GM21423 (cell line): Measurements from ENCODE around the gene PPEF2.
"Not testable (repeated sequence)": the region's sequence is repeated elsewhere in the genome, so short reads cannot be mapped to it uniquely, and the experiment has no call there.

ENCODE experiments used
- ATAC-seq: cut with Tn5 transposase; IDR thresholded peaks from one replicate; pipeline ENCODE4 v1.9.1; 2021; ENCODE audit warnings: mild to moderate bottlenecking, moderate library complexity; ENCODE audit not compliant: unreplicated experiment

Gene PPEF2, protein sequence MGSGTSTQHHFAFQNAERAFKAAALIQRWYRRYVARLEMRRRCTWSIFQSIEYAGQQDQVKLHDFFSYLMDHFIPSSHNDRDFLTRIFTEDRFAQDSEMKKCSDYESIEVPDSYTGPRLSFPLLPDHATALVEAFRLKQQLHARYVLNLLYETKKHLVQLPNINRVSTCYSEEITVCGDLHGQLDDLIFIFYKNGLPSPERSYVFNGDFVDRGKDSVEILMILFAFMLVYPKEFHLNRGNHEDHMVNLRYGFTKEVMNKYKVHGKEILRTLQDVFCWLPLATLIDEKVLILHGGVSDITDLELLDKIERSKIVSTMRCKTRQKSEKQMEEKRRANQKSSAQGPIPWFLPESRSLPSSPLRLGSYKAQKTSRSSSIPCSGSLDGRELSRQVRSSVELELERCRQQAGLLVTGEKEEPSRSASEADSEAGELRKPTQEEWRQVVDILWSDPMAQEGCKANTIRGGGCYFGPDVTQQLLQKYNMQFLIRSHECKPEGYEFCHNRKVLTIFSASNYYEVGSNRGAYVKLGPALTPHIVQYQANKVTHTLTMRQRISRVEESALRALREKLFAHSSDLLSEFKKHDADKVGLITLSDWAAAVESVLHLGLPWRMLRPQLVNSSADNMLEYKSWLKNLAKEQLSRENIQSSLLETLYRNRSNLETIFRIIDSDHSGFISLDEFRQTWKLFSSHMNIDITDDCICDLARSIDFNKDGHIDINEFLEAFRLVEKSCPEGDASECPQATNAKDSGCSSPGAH

GRCh38 chr4:75902352-75902751 is at the start of gene PPEF2:
Gene PPEF2, minus strand, starts transcription at chr4:75902452. Its CDS starts 6,127 bp downstream, at chr4:75896325.
- no peak for ATAC-seq

DNA sequence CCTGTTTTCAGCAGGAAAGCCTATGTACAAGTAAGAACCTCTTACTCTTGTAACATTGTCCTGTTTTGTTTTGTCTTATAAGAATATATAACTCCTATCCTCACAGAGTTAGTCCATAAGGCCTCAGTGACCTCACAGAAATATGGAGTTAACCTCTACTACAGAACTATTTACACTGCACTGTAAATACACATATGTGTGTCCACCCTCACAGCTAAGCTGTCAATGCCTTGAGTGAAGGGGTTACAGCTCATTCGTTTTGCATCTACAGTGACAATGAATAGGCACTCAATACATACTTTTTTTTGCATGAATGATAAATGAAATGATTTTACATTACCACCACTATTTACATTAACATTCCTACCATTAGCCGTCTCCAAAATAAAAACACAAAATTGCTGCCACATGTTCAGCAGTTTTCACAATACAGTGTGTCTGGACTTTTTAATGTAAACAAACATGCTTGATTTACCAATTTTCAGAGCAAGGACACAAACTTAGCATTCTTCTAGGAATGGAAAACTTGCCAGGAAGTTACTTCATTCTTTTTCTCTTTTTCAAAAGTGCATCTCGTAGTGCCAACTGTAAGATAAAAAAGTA is 48.1 kb upstream of the PPEF2 start:
- ATAC-seq: no peak

- no peak for ATAC-seq
These were observed 46.7 kb upstream of the PPEF2 start for GRCh38 chr4:75948822-75949444.

DNA sequence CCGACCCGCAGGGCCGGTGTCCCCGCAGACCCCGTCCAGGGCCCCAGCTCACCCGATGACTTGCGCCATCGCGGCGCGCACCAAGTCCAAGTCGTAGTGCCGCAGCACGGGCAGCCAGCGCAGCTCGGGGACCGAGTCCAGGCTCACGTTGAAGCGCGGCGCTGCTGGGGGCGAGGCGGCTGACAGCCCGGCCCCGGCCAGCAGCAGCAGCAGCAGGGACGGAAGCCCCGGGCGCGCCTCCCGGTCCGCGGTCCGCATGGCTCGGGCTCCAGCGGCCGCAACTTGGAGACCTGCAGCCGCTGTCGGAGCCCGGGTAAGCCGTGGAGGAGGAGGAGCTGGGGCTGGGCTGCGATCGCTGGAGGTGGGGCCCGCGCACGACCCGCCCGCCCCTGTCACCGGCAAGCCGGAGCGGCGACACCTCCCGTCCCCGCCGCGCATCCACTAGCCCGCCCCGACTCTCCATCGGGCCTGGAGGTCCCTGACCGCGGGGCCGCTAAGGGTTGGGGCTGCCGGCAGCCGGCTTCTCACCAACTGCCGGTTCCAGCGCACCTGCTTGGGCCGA is 38.5 kb upstream of the PPEF2 start, which contains the start of gene NAAA:
Gene NAAA, minus strand, starts transcription at position 322 of the 562 bp plus-strand sequence. Its CDS starts 64 bp downstream, at position 258.
- ATAC-seq: peak; percentile 68

DNA sequence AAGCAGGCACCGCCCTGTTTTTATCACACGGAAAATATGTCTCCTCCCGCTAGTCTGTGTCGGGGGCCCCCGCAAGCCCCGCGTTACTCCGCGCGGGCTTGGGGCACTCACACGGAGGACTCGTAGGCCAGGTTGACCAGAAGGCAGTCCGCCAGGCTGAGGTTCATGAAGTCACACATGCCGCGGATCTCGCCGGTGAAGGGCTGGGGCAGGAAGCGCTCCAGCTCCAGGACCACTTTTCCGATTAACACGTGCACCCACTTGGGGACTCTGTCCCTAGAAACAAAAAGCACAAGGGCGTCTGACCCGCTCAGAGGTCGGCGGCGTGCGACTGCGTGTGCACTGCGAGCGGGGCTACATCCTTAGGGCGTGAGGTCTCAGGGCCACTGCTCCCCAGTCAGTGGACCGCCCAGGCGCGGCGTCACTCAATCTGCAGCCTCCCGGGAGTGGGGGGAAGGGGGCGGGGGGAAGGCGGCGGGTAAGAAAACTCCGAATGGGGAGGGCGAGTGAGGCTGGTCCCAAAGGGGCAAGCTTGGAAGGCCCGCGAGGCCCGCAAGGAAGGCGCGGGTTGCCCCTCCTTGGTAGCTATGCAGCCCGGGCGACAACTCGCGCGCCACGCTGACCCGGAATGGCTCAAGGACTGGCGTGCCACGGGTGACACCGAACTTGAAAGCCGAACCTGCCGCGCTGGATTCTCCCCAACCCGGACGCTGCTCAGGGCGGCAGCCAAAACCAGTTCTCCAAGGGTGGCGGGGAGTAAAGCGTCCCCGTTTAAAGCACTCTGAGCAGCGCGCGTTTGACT is 37.8 kb upstream of the PPEF2 start:
- ATAC-seq: peak; percentile 69

DNA sequence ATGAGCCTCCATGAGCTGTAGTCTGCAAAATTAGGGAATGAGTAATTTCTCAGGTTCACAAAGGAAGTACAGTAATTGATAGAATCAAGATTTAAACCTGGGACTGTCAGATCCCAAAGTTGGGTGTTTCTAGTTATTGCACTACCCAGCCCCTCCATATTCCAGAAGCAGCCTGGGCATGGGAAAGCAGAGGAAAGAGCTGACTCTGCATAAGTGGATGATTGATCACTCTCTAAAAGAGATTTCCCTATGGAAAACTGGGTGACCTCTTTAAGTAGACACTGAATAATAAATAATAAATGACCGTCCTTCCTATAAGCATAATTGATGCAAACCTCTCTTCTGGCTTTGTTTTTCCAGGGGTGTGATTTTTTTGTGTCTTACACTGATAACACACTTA is 33.4 kb upstream of the PPEF2 start:
- no peak for ATAC-seq

DNA sequence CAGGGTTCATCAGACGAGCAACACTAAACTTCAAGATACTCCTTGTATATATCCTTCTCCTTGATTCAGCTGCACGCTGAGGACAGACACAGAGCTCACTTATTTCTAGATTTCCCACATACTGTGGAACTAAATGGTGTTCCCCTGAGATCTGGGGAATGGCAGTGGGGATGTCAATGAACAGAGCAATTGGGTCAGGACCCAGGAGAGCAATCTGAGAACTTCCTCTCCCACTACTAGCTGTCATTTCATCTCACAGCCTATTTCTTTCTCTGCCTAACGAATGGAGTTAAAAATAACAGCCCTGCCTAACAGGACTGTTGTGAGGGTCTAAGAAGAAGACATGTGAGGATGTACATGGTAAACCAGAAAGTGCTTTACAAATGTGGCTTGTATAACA is 27.9 kb upstream of the PPEF2 start:
- no peak for ATAC-seq

DNA sequence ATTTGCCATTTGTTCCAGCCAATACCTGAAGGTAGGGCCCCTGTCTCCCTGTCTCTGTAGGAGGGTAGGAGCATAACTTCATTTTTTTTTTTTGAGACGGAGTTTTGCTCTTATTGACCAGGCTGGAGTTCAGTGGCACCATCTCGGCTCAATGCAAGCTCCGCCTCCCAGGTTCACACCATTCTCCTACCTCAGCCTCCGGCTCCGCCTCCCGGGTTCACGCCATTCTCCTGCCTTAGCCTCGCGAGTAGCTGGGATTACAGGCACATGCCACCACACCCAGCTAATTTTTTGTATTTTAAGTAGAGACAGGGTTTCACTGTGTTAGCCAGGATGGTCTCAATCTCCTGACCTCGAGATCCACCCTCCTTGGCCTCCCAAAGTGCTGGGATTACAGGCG is 22.7 kb upstream of the PPEF2 start:
- ATAC-seq: not testable (repeated sequence)

GRCh38 chr4:75924309-75924827 is 22.1 kb upstream of the PPEF2 start:
- ATAC-seq: no peak

GRCh38 chr4:75922588-75922987 is 20.3 kb upstream of the PPEF2 start:
- no peak for ATAC-seq

GRCh38 chr4:75921910-75922309 is 19.7 kb upstream of the PPEF2 start:
- no peak for ATAC-seq

DNA sequence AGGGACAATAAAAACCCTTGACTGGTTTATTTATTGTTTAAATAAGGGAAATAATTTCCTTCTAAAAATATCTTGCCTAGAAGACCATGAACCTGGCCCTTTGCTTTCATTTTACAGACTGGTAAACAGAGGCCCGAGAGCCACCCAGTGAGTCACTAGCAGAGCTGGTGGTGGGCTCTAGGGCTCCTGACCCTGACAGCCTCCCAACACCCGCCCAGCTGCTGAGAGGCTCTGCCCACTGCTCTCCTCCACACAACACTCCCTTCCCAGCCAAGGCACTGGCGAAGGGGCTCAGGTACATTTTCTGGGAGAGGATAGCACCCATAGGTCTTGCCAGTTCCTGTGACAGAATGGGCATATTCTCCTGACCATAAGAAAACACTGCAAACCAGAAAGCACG is 18.1 kb upstream of the PPEF2 start:
- ATAC-seq: no peak

GRCh38 chr4:75919920-75920319 is 17.7 kb upstream of the PPEF2 start:
- ATAC-seq: no peak

- no peak for ATAC-seq
These were observed 13.9 kb upstream of the PPEF2 start for GRCh38 chr4:75916091-75916661.

GRCh38 chr4:75912968-75913367 is 10.7 kb upstream of the PPEF2 start:
- no peak for ATAC-seq

GRCh38 chr4:75910831-75911230 is 8.6 kb upstream of the PPEF2 start:
- ATAC-seq: not testable (repeated sequence)

GRCh38 chr4:75909405-75909804 is 7.2 kb upstream of the PPEF2 start:
- no peak for ATAC-seq

GRCh38 chr4:75908555-75908954 is 6.3 kb upstream of the PPEF2 start:
- ATAC-seq: no peak

DNA sequence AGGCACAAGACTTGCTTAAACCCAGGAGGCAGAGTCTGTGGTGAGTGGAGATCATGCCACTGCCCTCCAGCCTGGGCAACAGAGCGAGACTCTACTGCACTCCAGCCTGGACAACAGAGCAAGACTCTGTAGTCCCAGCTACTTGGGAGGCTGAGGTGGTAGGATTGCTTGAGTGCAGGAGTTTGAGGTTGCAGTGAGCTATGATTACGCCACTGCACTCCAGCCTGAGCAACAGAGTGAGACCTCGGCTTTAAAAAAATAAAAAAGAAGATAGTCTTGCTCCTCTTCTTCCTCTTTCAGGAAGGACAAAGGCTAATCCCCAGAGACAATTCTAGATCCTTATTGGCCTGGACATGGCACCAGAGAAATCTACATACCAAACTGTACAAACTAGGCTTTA is 5.7 kb upstream of the PPEF2 start:
- no peak for ATAC-seq
